Cortex of kidney (tissue), 1 donor: ENCODE measurements around the gene USP17L13.
"Not testable (repeated sequence)": the region's sequence is repeated elsewhere in the genome, so short reads cannot be mapped to it uniquely, and the experiment has no call there.

Source experiments
- DNase-seq: peaks from one replicate; lab custom pipeline; 2025; lab: John Stamatoyannopoulos, UW

Gene USP17L13, protein sequence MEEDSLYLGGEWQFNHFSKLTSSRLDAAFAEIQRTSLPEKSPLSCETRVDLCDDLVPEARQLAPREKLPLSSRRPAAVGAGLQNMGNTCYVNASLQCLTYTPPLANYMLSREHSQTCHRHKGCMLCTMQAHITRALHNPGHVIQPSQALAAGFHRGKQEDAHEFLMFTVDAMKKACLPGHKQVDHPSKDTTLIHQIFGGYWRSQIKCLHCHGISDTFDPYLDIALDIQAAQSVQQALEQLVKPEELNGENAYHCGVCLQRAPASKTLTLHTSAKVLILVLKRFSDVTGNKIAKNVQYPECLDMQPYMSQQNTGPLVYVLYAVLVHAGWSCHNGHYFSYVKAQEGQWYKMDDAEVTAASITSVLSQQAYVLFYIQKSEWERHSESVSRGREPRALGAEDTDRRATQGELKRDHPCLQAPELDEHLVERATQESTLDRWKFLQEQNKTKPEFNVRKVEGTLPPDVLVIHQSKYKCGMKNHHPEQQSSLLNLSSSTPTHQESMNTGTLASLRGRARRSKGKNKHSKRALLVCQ

GRCh38 chr4:9224596-9224995, at the start of gene USP17L13:
TSS of gene USP17L13 (plus strand) at chr4:9224896. CDS start at chr4:9224896, 0 bp downstream.
- not testable (repeated sequence) for DNase-seq

DNA sequence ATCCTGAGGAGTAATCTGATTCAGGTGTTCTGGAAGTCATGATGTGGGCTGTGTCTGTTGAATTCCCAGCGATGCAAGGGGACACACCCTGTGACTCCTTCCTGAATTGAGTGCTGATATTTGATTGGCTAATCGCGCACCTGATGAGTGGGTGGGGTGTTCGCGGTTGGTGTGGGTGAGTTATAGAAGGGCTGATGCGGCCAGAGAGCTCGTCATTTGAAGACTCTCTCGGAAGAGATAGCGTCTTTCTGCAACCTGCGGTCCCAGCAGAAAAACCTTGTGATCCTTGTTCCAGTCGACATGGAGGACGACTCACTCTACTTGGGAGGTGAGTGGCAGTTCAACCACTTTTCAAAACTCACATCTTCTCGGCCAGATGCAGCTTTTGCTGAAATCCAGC, 14.3 kb upstream of the USP17L13 start, which contains the start of gene USP17L10:
USP17L10 (plus strand) TSS at position 301 of the 400 bp plus-strand sequence; CDS start at position 301, 0 bp downstream.
- not testable (repeated sequence) for DNase-seq

DNA sequence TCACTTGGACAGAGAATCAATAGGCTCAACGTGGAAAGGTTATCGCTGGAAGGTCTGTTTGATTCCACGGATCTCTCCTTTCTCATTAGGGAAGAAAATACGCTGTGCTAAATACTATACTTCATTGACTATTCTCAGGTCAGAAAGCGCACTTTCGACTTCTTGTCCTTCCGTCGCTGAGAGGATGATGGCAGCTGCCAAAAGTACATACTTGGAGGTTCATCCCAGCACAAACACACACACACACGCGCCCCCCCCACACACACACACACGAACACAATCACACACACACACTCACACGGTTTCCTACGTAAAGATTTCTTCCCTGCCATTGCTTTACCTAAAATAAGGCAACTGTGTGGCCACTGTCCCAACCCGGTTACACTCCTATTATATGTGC, 10.0 kb upstream of the USP17L13 start:
- not testable (repeated sequence) for DNase-seq

DNA sequence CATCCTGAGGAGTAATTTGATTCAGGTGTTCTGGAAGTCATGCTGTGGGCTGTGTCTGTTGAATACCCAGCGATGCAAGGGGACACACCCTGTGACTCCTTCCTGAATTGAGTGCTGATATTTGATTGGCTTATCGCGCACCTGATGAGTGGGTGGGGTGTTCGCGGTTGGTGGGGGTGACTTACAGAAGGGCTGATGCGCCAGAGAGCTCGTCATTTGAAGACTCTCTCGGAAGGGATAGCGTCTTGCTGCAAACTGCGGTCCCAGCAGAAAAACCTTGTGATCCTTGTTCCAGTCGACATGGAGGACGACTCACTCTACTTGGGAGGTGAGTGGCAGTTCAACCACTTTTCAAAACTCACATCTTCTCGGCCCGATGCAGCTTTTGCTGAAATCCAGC, 9.6 kb upstream of the USP17L13 start, which contains the start of gene USP17L11:
USP17L11 (plus strand) TSS at position 301 of the 400 bp plus-strand sequence; CDS start at position 301, 0 bp downstream.
- DNase-seq: not testable (repeated sequence)

- DNase-seq: not testable (repeated sequence)
These were observed 4.8 kb upstream of the USP17L13 start, which contains the start of gene USP17L12 for GRCh38 chr4:9219852-9220251. TSS of gene USP17L12 (plus strand) at chr4:9220152. CDS start at chr4:9220152, 0 bp downstream.

- not testable (repeated sequence) for DNase-seq
These were observed 5.6 kb downstream of the USP17L13 start for GRCh38 chr4:9230249-9230648.

DNA sequence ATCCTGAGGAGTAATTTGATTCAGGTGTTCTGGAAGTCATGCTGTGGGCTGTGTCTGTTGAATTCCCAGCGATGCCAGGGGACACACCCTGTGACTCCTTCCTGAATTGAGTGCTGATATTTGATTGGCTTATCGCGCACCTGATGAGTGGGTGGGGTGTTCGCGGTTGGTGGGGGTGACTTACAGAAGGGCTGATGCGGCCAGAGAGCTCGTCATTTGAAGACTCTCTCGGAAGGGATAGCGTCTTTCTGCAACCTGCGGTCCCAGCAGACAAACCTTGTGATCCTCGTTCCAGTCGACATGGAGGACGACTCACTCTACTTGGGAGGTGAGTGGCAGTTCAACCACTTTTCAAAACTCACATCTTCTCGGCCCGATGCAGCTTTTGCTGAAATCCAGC, 9.4 kb downstream of the USP17L13 start, which contains the start of gene USP17L15:
USP17L15 (plus strand) TSS at position 301 of the 400 bp plus-strand sequence; CDS start at position 301, 0 bp downstream.
- DNase-seq: not testable (repeated sequence)

- DNase-seq: not testable (repeated sequence)
These were observed 13.8 kb downstream of the USP17L13 start for GRCh38 chr4:9238461-9238860.

DNA sequence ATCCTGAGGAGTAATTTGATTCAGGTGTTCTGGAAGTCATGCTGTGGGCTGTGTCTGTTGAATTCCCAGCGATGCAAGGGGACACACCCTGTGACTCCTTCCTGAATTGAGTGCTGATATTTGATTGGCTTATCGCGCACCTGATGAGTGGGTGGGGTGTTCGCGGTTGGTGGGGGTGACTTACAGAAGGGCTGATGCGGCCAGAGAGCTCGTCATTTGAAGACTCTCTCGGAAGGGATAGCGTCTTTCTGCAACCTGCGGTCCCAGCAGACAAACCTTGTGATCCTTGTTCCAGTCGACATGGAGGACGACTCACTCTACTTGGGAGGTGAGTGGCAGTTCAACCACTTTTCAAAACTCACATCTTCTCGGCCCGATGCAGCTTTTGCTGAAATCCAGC, 18.9 kb downstream of the USP17L13 start, which contains the start of gene USP17L17:
USP17L17 (plus strand) TSS at position 301 of the 400 bp plus-strand sequence; CDS start at position 301, 0 bp downstream.
- DNase-seq: not testable (repeated sequence)

- DNase-seq: not testable (repeated sequence)
These were observed 23.4 kb downstream of the USP17L13 start, which contains the start of gene USP17L18 for GRCh38 chr4:9247953-9248680. TSS of gene USP17L18 (plus strand) at chr4:9248630. CDS start at chr4:9248630, 0 bp downstream.

DNA sequence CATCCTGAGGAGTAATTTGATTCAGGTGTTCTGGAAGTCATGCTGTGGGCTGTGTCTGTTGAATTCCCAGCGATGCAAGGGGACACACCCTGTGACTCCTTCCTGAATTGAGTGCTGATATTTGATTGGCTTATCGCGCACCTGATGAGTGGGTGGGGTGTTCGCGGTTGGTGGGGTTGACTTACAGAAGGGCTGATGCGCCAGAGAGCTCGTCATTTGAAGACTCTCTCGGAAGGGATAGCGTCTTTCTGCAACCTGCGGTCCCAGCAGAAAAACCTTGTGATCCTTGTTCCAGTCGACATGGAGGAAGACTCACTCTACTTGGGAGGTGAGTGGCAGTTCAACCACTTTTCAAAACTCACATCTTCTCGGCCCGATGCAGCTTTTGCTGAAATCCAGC, 28.4 kb downstream of the USP17L13 start, which contains the start of gene USP17L19:
USP17L19 (plus strand) TSS at position 301 of the 400 bp plus-strand sequence; CDS start at position 301, 0 bp downstream.
- not testable (repeated sequence) for DNase-seq

DNA sequence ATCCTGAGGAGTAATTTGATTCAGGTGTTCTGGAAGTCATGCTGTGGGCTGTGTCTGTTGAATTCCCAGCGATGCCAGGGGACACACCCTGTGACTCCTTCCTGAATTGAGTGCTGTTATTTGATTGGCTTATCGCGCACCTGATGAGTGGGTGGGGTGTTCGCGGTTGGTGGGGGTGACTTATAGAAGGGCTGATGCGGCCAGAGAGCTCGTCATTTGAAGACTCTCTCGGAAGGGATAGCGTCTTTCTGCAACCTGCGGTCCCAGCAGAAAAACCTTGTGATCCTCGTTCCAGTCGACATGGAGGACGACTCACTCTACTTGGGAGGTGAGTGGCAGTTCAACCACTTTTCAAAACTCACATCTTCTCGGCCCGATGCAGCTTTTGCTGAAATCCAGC, 33.1 kb downstream of the USP17L13 start, which contains the start of gene USP17L20:
USP17L20 (plus strand) TSS at position 301 of the 400 bp plus-strand sequence; CDS start at position 301, 0 bp downstream.
- not testable (repeated sequence) for DNase-seq

DNA sequence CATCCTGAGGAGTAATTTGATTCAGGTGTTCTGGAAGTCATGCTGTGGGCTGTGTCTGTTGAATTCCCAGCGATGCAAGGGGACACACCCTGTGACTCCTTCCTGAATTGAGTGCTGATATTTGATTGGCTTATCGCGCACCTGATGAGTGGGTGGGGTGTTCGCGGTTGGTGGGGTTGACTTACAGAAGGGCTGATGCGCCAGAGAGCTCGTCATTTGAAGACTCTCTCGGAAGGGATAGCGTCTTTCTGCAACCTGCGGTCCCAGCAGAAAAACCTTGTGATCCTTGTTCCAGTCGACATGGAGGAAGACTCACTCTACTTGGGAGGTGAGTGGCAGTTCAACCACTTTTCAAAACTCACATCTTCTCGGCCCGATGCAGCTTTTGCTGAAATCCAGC, 37.9 kb downstream of the USP17L13 start, which contains the start of gene USP17L21:
USP17L21 (plus strand) TSS at position 301 of the 400 bp plus-strand sequence; CDS start at position 301, 0 bp downstream.
- not testable (repeated sequence) for DNase-seq

DNA sequence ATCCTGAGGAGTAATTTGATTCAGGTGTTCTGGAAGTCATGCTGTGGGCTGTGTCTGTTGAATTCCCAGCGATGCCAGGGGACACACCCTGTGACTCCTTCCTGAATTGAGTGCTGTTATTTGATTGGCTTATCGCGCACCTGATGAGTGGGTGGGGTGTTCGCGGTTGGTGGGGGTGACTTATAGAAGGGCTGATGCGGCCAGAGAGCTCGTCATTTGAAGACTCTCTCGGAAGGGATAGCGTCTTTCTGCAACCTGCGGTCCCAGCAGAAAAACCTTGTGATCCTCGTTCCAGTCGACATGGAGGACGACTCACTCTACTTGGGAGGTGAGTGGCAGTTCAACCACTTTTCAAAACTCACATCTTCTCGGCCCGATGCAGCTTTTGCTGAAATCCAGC, 42.6 kb downstream of the USP17L13 start, which contains the start of gene USP17L22:
USP17L22 (plus strand) TSS at position 301 of the 400 bp plus-strand sequence; CDS start at position 301, 0 bp downstream.
- not testable (repeated sequence) for DNase-seq

DNA sequence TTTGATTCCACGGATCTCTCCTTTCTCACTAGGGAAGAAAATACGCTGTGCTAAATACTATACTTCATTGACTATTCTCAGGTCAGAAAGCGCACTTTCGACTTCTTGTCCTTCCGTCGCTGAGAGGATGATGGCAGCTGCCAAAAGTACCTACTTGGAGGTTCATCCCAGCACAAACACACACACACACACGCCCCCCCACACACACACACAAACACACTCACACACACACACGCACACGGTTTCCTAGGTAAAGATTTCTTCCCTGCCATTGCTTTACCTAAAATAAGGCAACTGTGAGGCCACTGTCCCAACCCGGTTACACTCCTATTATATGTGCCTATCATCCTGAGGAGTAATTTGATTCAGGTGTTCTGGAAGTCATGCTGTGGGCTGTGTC, 47.0 kb downstream of the USP17L13 start:
- DNase-seq: not testable (repeated sequence)
